ENCODE data around the gene QKI.

QKI gene

DNA sequence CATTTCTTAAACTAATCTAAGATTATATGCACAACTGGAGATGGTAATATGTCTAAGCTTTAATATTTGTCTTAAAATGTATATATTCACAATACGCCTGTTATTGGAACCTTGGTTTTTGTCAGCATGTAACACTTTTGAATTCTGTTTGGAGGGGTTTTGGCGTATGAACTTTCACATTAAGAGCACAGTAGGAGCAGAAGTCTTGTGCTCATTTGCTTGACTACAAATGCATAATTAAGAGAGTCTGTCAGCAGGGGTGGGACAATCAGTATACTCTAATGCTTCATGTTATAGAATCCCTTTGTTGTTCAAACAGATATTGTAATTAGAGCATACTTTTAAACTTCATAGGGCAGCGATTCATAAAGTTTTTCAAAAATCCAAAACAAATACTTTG lies 112.8 kb downstream of the QKI start:
- H3K4me3 ChIP-seq (ENCODE audit: low read length) = no peak overlapping the region
- H3K9me3 ChIP-seq (replicated peaks; ENCODE audit: insufficient read depth, low read length) = no peaks in the 10 kb centered on the region
- no peaks in the 10 kb centered on the region for H3K36me3 ChIP-seq (replicated peaks; ENCODE audit: insufficient read depth, low read length)
- DNase-seq = no peak
- no peaks in the 10 kb centered on the region for H3K27me3 ChIP-seq (replicated peaks; ENCODE audit: insufficient read depth, low read length)
- H3F3A ChIP-seq (ENCODE audit: insufficient read depth, low read length) = no peaks in the 10 kb centered on the region
- H3K9ac ChIP-seq (ENCODE audit: low read length) = no peak overlapping the region
- peaks cover 50% of the 10 kb centered on the region for H3K79me2 ChIP-seq (ENCODE audit: low read length)
- no peak overlapping the region for H3K4me2 ChIP-seq (ENCODE audit: low read depth, low read length)
- TF ChIP-seq, protein P1, sequence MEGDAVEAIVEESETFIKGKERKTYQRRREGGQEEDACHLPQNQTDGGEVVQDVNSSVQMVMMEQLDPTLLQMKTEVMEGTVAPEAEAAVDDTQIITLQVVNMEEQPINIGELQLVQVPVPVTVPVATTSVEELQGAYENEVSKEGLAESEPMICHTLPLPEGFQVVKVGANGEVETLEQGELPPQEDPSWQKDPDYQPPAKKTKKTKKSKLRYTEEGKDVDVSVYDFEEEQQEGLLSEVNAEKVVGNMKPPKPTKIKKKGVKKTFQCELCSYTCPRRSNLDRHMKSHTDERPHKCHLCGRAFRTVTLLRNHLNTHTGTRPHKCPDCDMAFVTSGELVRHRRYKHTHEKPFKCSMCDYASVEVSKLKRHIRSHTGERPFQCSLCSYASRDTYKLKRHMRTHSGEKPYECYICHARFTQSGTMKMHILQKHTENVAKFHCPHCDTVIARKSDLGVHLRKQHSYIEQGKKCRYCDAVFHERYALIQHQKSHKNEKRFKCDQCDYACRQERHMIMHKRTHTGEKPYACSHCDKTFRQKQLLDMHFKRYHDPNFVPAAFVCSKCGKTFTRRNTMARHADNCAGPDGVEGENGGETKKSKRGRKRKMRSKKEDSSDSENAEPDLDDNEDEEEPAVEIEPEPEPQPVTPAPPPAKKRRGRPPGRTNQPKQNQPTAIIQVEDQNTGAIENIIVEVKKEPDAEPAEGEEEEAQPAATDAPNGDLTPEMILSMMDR (IDR thresholded peaks at IDR 0.05; ENCODE audit: low read length) = no peak
- TF ChIP-seq EZH2 (optimal IDR thresholded peaks at IDR 0.05; ENCODE audit: low read depth, low read length) (no peak), EZH2phosphoT487 (IDR thresholded peaks at IDR 0.05; ENCODE audit: low read length) (no peak)
- H3K9me2 ChIP-seq (replicated peaks; ENCODE audit: insufficient read depth, low read length) = no peaks in the 10 kb centered on the region
- no peaks in the 10 kb centered on the region for H3K4me1 ChIP-seq (ENCODE audit: low read length)
- no peak overlapping the region for H2AFZ ChIP-seq (ENCODE audit: low read length)
- no peaks in the 10 kb centered on the region for H4K20me1 ChIP-seq (ENCODE audit: insufficient read depth, low read length)
- H3K27ac ChIP-seq (ENCODE audit: low read length) = no peak overlapping the region

DNA sequence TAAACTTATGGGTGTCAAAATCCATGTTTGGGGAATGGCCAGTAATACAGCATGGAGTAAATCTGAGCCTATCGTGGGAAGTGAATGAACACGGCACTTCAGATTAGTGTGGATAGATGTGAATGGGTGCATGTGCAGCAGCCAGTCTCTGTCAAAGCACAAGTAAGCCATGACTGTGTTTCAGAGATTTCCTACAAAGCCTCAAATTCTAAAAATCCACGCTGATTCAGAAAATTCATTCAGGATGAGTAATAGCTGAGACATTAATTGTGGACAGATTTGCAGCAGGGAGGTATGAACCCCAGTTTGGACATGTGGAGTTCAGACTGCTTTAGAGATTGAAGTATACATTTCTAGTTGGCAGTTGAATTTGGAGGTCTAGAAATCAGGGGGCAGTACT lies 115.1 kb downstream of the QKI start:
- H3K4me1 ChIP-seq (ENCODE audit: low read length) = no peaks in the 10 kb centered on the region
- H3K9ac ChIP-seq (ENCODE audit: low read length) = no peak overlapping the region
- no peaks in the 10 kb centered on the region for H3K9me2 ChIP-seq (replicated peaks; ENCODE audit: insufficient read depth, low read length)
- H3K36me3 ChIP-seq (replicated peaks; ENCODE audit: insufficient read depth, low read length) = no peaks in the 10 kb centered on the region
- TF ChIP-seq, protein P1 (IDR thresholded peaks at IDR 0.05; ENCODE audit: low read length) = no peak
- TF ChIP-seq EZH2phosphoT487 (IDR thresholded peaks at IDR 0.05; ENCODE audit: low read length) = no peak
- no peak for TF ChIP-seq EZH2 (optimal IDR thresholded peaks at IDR 0.05; ENCODE audit: low read depth, low read length)
- H3K79me2 ChIP-seq (ENCODE audit: low read length) = peaks cover 45% of the 10 kb centered on the region
- no peak overlapping the region for H2AFZ ChIP-seq (ENCODE audit: low read length)
- DNase-seq = no peak
- no peaks in the 10 kb centered on the region for H3K27me3 ChIP-seq (replicated peaks; ENCODE audit: insufficient read depth, low read length)
- no peak overlapping the region for H3K27ac ChIP-seq (ENCODE audit: low read length)
- H4K20me1 ChIP-seq (ENCODE audit: insufficient read depth, low read length) = no peaks in the 10 kb centered on the region
- no peaks in the 10 kb centered on the region for H3K9me3 ChIP-seq (replicated peaks; ENCODE audit: insufficient read depth, low read length)
- no peak overlapping the region for H3K4me2 ChIP-seq (ENCODE audit: low read depth, low read length)
- H3F3A ChIP-seq (ENCODE audit: insufficient read depth, low read length) = no peaks in the 10 kb centered on the region
- no peak overlapping the region for H3K4me3 ChIP-seq (ENCODE audit: low read length)

DNA sequence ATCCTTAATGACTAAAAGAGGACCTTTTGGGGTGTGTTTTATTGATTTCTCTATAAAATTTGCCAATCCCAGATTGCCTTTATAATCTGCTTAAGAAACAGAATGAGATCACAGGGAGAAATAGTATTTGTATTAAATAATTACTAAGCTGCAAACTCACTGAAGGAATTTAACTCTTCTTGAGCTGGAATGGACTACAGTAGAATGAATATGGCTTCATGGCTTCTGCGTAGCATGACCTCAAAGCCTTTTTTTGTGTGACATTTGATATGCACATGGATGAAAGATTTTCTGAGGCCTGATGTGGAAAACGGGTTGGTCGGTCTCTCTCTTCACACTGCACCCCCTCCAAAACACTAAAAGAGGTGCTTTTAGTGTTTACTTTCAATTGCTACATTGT lies 115.9 kb downstream of the QKI start:
- no peak overlapping the region for H3K9ac ChIP-seq (ENCODE audit: low read length)
- H3K4me3 ChIP-seq (ENCODE audit: low read length) = no peak overlapping the region
- no peaks in the 10 kb centered on the region for H3K27me3 ChIP-seq (replicated peaks; ENCODE audit: insufficient read depth, low read length)
- no peaks in the 10 kb centered on the region for H3K36me3 ChIP-seq (replicated peaks; ENCODE audit: insufficient read depth, low read length)
- H3K79me2 ChIP-seq (ENCODE audit: low read length) = peaks cover 42% of the 10 kb centered on the region
- no peak overlapping the region for H3K27ac ChIP-seq (ENCODE audit: low read length)
- TF ChIP-seq, protein P1 (IDR thresholded peaks at IDR 0.05; ENCODE audit: low read length) = no peak
- TF ChIP-seq EZH2 (optimal IDR thresholded peaks at IDR 0.05; ENCODE audit: low read depth, low read length) (no peak), EZH2phosphoT487 (IDR thresholded peaks at IDR 0.05; ENCODE audit: low read length) (no peak)
- no peaks in the 10 kb centered on the region for H3K4me1 ChIP-seq (ENCODE audit: low read length)
- no peak for DNase-seq
- no peaks in the 10 kb centered on the region for H4K20me1 ChIP-seq (ENCODE audit: insufficient read depth, low read length)
- H3F3A ChIP-seq (ENCODE audit: insufficient read depth, low read length) = no peaks in the 10 kb centered on the region
- no peak overlapping the region for H2AFZ ChIP-seq (ENCODE audit: low read length)
- H3K9me2 ChIP-seq (replicated peaks; ENCODE audit: insufficient read depth, low read length) = no peaks in the 10 kb centered on the region
- H3K4me2 ChIP-seq (ENCODE audit: low read depth, low read length) = no peak overlapping the region
- no peaks in the 10 kb centered on the region for H3K9me3 ChIP-seq (replicated peaks; ENCODE audit: insufficient read depth, low read length)

Data from MM.1S (cell line).